Right lobe of liver (tissue), 6 donors: ENCODE measurements around the gene ANXA10. TPM values are rescaled to one million over a fixed set of nuclear protein-coding genes. Genes with fewer than 3 reads are reported as not detected.

Experiments used
- ATAC-seq, 4 donors: fragments of 200-7000 bp; cut with Tn5 transposase; one replicate each; pipeline ENCODE4 v1.9.1; 2020; ENCODE audit warnings: mild to moderate bottlenecking in 4 of 4, moderate library complexity in 4 of 4
- DNase-seq, 3 donors: peaks; one replicate each; pipeline ENCODE4 v3.0.0-alpha.2; 2020
- H3K27ac ChIP-seq, 3 donors: fragments of 200-600 bp; one replicate each; pipeline ENCODE4 v1.8.0; 2022
- H3K27me3 ChIP-seq, 2 donors: fragments of 200-600 bp; one replicate each; pipeline ENCODE4 v1.8.0; 2022
- H3K36me3 ChIP-seq, 4 donors: fragments of 200-600 bp; sonication (generic) in 1 of 4; one replicate each; pipeline versions ENCODE4 v1.5.1 to v1.8.0; 2017 to 2022; ENCODE audit warnings: control low read depth in 1 of 4
- H3K4me1 ChIP-seq, 4 donors: fragments of 200-600 bp; sonication (generic) in 1 of 4; one replicate each; pipeline versions ENCODE4 v1.5.1 to v1.8.0; 2017 to 2022; ENCODE audit warnings: control low read depth in 1 of 4
- H3K4me3 ChIP-seq, 3 donors: fragments of 200-600 bp; one replicate each; pipeline ENCODE4 v1.8.0; 2022
- H3K9me3 ChIP-seq, 4 donors: fragments of 200-600 bp; sonication (generic) in 1 of 4; one replicate each; pipeline versions ENCODE4 v1.5.1 to v1.8.0; 2017 to 2022; ENCODE audit warnings: control low read depth in 1 of 4
- POLR2A ChIP-seq: fragments of 450-650 bp; IDR thresholded peaks from one replicate; pipeline ENCODE4 v1.6.1; 2017; ENCODE audit warnings: antibody characterized with exemption, mild to moderate bottlenecking
- WGBS: methylation state at CpG from one replicate; pipeline ENCODE4 v1.1.6; 2018; ENCODE audit warnings: low coverage, low lambda C conversion rate; ENCODE audit not compliant: insufficient coverage; ENCODE audit errors: missing lambda C conversion rate; 5-methylcytosine and 5-hydroxymethylcytosine counted together
- intact Hi-C, 2 donors: fragments of 100-400 bp; cut with DNase I; formaldehyde crosslinking; loops; one replicate each; pipeline versions ENCODE4 v1.11.2 to v1.14.1; 2022
- total RNA-seq, 6 experiments: library from RNA; depleted of rRNA in 2 of 6; stranded (reverse); fragments of >200 nt in 2 of 6; fragmentation: NEBNext Ultra II Directional in 3 of 6; extraction: Animal tissue kit (Norgen Biotek cat#: 25700) in 3 of 6; gene quantifications; one replicate each; pipeline versions ENCODE4 v1.1.0 to v1.2.4, GENCODE V29; 2016 to 2023
- TF ChIP-seq, protein P1 (sequence below), 4 donors: fragments of 200-600 bp in 3 of 4; fragments of 450-650 bp in 1 of 4; IDR thresholded peaks; one replicate each; pipeline versions ENCODE4 v1.5.1 to v1.8.0; 2016 to 2022; ENCODE audit warnings: antibody characterized with exemption in 4 of 4, mild to moderate bottlenecking in 2 of 4
- donor health status: DM: no; HTN: yes; CAD: no.
- donor health status: DM: no; HTN: no; CAD: no.
- donor health status: DM: no; HTN: no; CAD: no.
- donor health status: DM: no; HTN: yes; CAD: no.
- donor health status: DM: no; HTN: yes; CAD: no.

Gene ANXA10
- total RNA-seq, 6 experiments from 2014 or later: 31.4 to 46.6 (median 41.5) TPM

DNA sequence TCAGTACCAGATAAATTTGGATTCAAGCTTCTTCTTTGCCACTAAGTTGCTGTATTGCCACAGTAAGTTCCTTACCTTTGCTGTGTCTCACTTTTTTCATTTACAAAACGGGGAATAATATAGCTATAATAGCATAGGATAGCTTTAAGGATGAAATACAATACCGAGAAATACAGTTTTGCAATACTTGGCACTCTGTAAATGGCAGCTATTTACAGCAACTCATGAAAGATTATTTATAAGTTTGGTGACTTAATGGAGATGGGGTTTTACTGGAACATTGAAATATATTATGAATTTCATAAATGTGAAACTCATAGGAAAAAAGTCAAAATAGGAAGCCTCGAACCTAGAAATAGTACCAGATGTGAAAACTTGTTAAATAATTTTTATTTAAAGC lies 27.6 kb downstream of the ANXA10 start:
- intact Hi-C loops: no loop called here
- no peaks in the 10 kb centered on the region for H3K36me3 ChIP-seq

GRCh38 chr4:168120811-168121210 lies 28.5 kb downstream of the ANXA10 start:
- Histone ChIP-seq H3K27ac (no peak overlapping the region), H3K36me3 (no peaks in the 10 kb centered on the region), H3K4me3 (no peak overlapping the region), H3K4me1 (no peaks in the 10 kb centered on the region), H3K27me3 (no peaks in the 10 kb centered on the region), H3K9me3 (no peaks in the 10 kb centered on the region)
- ATAC-seq (no peak), DNase-seq (no peak)
- intact Hi-C loops: no loop called here
- WGBS: 72% methylated on average over 1 of the region's 1 CpG
- no peak for TF ChIP-seq POLR2A
- TF ChIP-seq, protein P1, sequence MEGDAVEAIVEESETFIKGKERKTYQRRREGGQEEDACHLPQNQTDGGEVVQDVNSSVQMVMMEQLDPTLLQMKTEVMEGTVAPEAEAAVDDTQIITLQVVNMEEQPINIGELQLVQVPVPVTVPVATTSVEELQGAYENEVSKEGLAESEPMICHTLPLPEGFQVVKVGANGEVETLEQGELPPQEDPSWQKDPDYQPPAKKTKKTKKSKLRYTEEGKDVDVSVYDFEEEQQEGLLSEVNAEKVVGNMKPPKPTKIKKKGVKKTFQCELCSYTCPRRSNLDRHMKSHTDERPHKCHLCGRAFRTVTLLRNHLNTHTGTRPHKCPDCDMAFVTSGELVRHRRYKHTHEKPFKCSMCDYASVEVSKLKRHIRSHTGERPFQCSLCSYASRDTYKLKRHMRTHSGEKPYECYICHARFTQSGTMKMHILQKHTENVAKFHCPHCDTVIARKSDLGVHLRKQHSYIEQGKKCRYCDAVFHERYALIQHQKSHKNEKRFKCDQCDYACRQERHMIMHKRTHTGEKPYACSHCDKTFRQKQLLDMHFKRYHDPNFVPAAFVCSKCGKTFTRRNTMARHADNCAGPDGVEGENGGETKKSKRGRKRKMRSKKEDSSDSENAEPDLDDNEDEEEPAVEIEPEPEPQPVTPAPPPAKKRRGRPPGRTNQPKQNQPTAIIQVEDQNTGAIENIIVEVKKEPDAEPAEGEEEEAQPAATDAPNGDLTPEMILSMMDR (IDR thresholded peaks at IDR 0.05): no peak

More for the DNA sequence above, 27.6 kb downstream of the ANXA10 start:
- Histone ChIP-seq H3K4me1 (no peaks in the 10 kb centered on the region), H3K27me3 (no peaks in the 10 kb centered on the region), H3K4me3 (no peak overlapping the region), H3K27ac (no peak overlapping the region), H3K9me3 (no peaks in the 10 kb centered on the region)
- DNase-seq: no peak
- no peak for ATAC-seq
- WGBS: 54% methylated on average over 3 of the region's 3 CpGs
- TF ChIP-seq, protein P1 (IDR thresholded peaks at IDR 0.05): no peak
- TF ChIP-seq POLR2A: no peak

DNA sequence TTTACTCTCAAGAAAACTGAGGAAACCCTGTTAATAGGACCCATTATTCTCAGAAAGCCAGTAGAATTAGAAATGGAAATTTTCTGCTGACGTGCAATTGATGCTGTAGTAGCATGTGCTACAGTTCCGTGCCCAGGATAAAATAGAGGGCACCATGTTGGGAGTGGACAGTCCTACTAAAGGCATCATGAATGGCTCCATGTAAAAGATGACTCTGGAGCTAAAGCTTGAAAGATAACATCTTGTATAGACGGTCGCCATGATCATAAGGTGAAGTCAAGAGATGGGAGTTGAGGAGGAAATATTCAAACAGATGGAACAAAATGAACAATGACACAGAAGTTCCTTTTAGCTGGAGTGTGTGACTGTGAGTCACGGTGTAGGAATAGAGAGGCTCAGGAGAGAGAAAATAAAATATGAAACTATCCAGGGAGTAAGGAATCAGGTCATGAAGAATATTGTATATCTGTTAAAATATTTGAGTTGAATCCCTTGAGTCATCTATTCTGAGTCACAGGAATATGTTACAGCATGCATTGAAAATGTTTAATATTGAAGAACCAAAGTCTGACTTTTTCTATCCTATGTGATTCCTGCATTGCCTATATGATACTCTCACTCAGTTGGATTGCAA lies 31.8 kb downstream of the ANXA10 start:
- TF ChIP-seq POLR2A: no peak
- TF ChIP-seq, protein P1 (IDR thresholded peaks at IDR 0.05): no peak
- DNase-seq (no peak), ATAC-seq (no peak)
- no peaks in the 10 kb centered on the region for H3K4me1 ChIP-seq
- intact Hi-C loops: no loop called here
- no peaks in the 10 kb centered on the region for H3K9me3 ChIP-seq
- no peak overlapping the region for H3K4me3 ChIP-seq
- no peak overlapping the region for H3K27ac ChIP-seq
- 75% methylated on average over 3 of the region's 5 CpGs for WGBS
- H3K36me3 ChIP-seq: no peaks in the 10 kb centered on the region
- H3K27me3 ChIP-seq: no peaks in the 10 kb centered on the region

- 57% methylated on average over 2 of the region's 2 CpGs for WGBS
- Histone ChIP-seq H3K4me1 (no peaks in the 10 kb centered on the region), H3K27ac (no peak overlapping the region), H3K9me3 (no peaks in the 10 kb centered on the region), H3K4me3 (no peak overlapping the region), H3K27me3 (no peaks in the 10 kb centered on the region), H3K36me3 (no peaks in the 10 kb centered on the region)
- DNase-seq: no peak
- TF ChIP-seq, protein P1 (IDR thresholded peaks at IDR 0.05): no peak
- TF ChIP-seq POLR2A: no peak
- ATAC-seq: no peak
- intact Hi-C loops: no loop called here
Measured at GRCh38 chr4:168126952-168127351, 34.6 kb downstream of the ANXA10 start.

GRCh38 chr4:168128601-168129000 lies 36.3 kb downstream of the ANXA10 start:
- Histone ChIP-seq H3K27me3 (no peaks in the 10 kb centered on the region), H3K9me3 (no peaks in the 10 kb centered on the region), H3K27ac (no peak overlapping the region), H3K36me3 (no peaks in the 10 kb centered on the region), H3K4me1 (no peaks in the 10 kb centered on the region), H3K4me3 (no peak overlapping the region)
- DNase-seq (no peak), ATAC-seq (no peak)
- intact Hi-C loops: no loop called here
- no peak for TF ChIP-seq POLR2A
- TF ChIP-seq, protein P1 (IDR thresholded peaks at IDR 0.05): no peak
